ENCODE data around the gene RNF148. TPM values are rescaled to one million over a fixed set of nuclear protein-coding genes. Genes with fewer than 3 reads are reported as not detected.

The RNF148 gene
- total and polyA plus RNA-seq, 9 of the 15 experiments (the other 6 are each of a cell fraction or from before 2014, with no cell fraction given), result not detected

- ATAC-seq (no peak), DNase-seq (ENCODE audit: extremely low read depth in 1 of 4, low spot score in 3 of 4) (no peak), FAIRE-seq (no peak)
- no peaks in the 10 kb centered on the region for H3K79me2 ChIP-seq (ENCODE audit: control insufficient read depth, insufficient read depth, low read length)
- ChIA-PET POLR2A (no interaction called here), CTCF (ENCODE audit: low intra/inter-chr PET ratio) (no interaction called here)
- no peaks in the 10 kb centered on the region for H3K27me3 ChIP-seq (ENCODE audit: control insufficient read depth in 2 of 2, insufficient read depth in 2 of 2, low read length in 2 of 2)
- no peaks in the 10 kb centered on the region for H3K4me1 ChIP-seq (replicated peaks in 1 of 2; ENCODE audit: control insufficient read depth in 2 of 2, insufficient read depth in 2 of 2, low read length in 2 of 2)
- H3K27ac ChIP-seq (ENCODE audit: extremely low read depth, low read depth, low read length), result no peak overlapping the region
- no peaks in the 10 kb centered on the region for H4K20me1 ChIP-seq (replicated peaks; ENCODE audit: control insufficient read depth, insufficient read depth, low read length)
- H2AFZ ChIP-seq (ENCODE audit: low read depth, low read length), result no peak overlapping the region
- H3K4me2 ChIP-seq (ENCODE audit: insufficient read depth, low read length), result no peak overlapping the region
- no peak overlapping the region for H3K9ac ChIP-seq (ENCODE audit: insufficient read depth in 1 of 2, low read depth in 2 of 2, low read length in 2 of 2)
- 0% methylated on average over 7 of the region's 7 CpGs for WGBS (ENCODE audit: insufficient coverage, low coverage, missing lambda C conversion rate)
- no peaks in the 10 kb centered on the region for H3K9me1 ChIP-seq (ENCODE audit: control insufficient read depth, insufficient read depth, low read length)
- in situ Hi-C loops (cut with MboI) (no loop called here), intact Hi-C loops (cut with micrococcal nuclease) (no loop called here)
- no TSS peak for BruUV-seq (replicated peaks)
- H3K4me3 ChIP-seq, result no peak overlapping the region
- no peaks in the 10 kb centered on the region for H3K36me3 ChIP-seq (ENCODE audit: control insufficient read depth, insufficient read depth, low read length)
- peaks cover 5% of the 10 kb centered on the region; the same call in 1 of the 2 replicates for H3K9me3 ChIP-seq (replicated peaks; ENCODE audit: control insufficient read depth, insufficient read depth, low read depth, low read length)
- TF ChIP-seq TSC22D4 (tag; IDR thresholded peaks at IDR 0.05) (no peak), FOXM1 (IDR thresholded peaks at IDR 0.05; ENCODE audit: low read depth) (no peak), FOXM1 (CRISPR knock-in tag; IDR thresholded peaks at IDR 0.05; ENCODE audit: low read depth) (no peak), ZEB2 (IDR thresholded peaks at IDR 0.05) (no peak), FOSL1 (tag; conservative IDR thresholded peaks at IDR 0.05) (no peak), RFX7 (CRISPR knock-in tag; IDR thresholded peaks at IDR 0.05) (no peak), TARDBP (IDR thresholded peaks at IDR 0.05) (no peak), PML (IDR thresholded peaks at IDR 0.05; ENCODE audit: low read length) (no peak), HNRNPK (IDR thresholded peaks at IDR 0.05; ENCODE audit: low read depth, low read length, poor library complexity, severe bottlenecking) (no peak), MXI1 (IDR thresholded peaks at IDR 0.05; ENCODE audit: low read depth, low read length) (no peak), ZFP36 (IDR thresholded peaks at IDR 0.05; ENCODE audit: low read depth, low read length, partially characterized antibody) (no peak), CHD4 (IDR thresholded peaks at IDR 0.05; ENCODE audit: insufficient read depth, insufficient replicate concordance, low read depth, low read length, poor library complexity, severe bottlenecking) (no peak)
Measured at GRCh38 chr7:122709930-122710646, 7.4 kb upstream of the RNF148 start.
